Measurements from ENCODE around the gene PCSK7. TPM values are rescaled to one million over a fixed set of nuclear protein-coding genes. Genes with fewer than 3 reads are reported as not detected.

The PCSK7 gene
- total RNA-seq, 1 donor from 2014 or later, result 63.8 TPM

DNA sequence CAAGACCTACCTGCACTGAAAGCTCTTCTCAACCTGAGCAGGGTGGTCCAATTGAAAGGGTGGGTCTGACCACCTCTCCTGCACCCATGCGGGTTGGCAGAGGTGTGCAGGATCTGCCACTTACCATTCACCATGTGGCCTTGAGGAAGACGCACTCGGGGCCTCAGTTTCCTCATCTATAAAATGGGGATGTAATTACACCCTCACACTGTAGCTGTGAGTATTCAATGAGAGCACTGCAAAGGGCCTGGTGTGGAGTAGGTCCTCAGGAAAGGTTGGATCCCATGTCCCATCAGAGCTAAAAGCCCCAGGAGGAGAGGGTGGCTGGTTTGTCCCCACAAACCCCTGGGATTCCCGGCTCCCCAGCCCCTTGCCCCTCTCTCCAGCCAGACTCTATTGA is 33.3 kb downstream of the PCSK7 start:
- peak overlapping the region; percentile 78 for H3K27ac ChIP-seq
- H3K36me3 ChIP-seq, result peaks cover 0 to 5% of the 10 kb centered on the region in 2 donors
- no peak for DNase-seq (ENCODE audit: extremely low spot score in 2 of 2)
- H3K4me1 ChIP-seq, result peaks cover 21% of the 10 kb centered on the region
- no peak for TF ChIP-seq POLR2A (IDR thresholded peaks at IDR 0.05)
- H3K9me3 ChIP-seq, result no peaks in the 10 kb centered on the region
- intact Hi-C loops (cut with DNase I), result loop anchor here (2.0 kb wide), 1 partner anchor 20 kb away; no protein-coding TSS in a partner anchor
- H3K27me3 ChIP-seq, result no peaks in the 10 kb centered on the region
- peak overlapping the region; percentile 46 to 54 for H3K4me3 ChIP-seq

- Histone ChIP-seq H3K36me3 (peaks cover 0 to 10% of the 10 kb centered on the region in 2 donors), H3K4me1 (peaks cover 21% of the 10 kb centered on the region)
- no peak for DNase-seq (ENCODE audit: extremely low spot score in 2 of 2)
Observed at GRCh38 chr11:117197516-117198456, 34.1 kb downstream of the PCSK7 start.

DNA sequence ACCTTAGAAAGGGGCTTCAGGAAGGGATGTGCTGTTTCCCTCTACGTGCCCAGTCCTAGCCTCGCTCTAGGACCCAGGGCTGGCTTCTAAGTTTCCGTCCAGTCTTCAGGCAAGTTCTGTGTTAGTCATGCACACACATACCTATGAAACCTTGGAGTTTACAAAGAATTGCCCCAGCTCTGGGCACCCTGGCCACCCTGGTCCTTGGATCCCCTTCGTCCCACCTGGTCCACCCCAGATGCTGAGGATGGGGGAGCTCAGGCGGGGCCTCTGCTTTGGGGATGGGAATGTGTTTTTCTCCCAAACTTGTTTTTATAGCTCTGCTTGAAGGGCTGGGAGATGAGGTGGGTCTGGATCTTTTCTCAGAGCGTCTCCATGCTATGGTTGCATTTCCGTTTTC is 34.9 kb downstream of the PCSK7 start:
- Histone ChIP-seq H3K27me3 (no peaks in the 10 kb centered on the region), H3K4me3 (no peak overlapping the region), H3K36me3 (peaks cover under 1 to 17% of the 10 kb centered on the region in 2 donors), H3K27ac (peak overlapping the region; percentile 78), H3K4me1 (peaks cover 21% of the 10 kb centered on the region), H3K9me3 (no peaks in the 10 kb centered on the region)
- TF ChIP-seq POLR2AphosphoS5 (IDR thresholded peaks at IDR 0.05; ENCODE audit: insufficient read depth in 1 of 2, low read depth in 1 of 2), result no peak
- no peak for TF ChIP-seq CTCF (IDR thresholded peaks at IDR 0.05)
- TF ChIP-seq POLR2A (IDR thresholded peaks at IDR 0.05), result no peak
- intact Hi-C loops (cut with DNase I), result no loop called here
- DNase-seq (ENCODE audit: extremely low spot score in 2 of 2), result no peak

More at GRCh38 chr11:117197516-117198456, 34.1 kb downstream of the PCSK7 start:
- Histone ChIP-seq H3K27ac (peak overlapping the region; percentile 78), H3K27me3 (no peaks in the 10 kb centered on the region), H3K4me3 (peak overlapping the region; percentile 46 to 54), H3K9me3 (no peaks in the 10 kb centered on the region)
- TF ChIP-seq CTCF (IDR thresholded peaks at IDR 0.05) (peak in 1 of 3 experiments; percentile 26), POLR2AphosphoS5 (IDR thresholded peaks at IDR 0.05; ENCODE audit: insufficient read depth in 1 of 2, low read depth in 1 of 2) (peak in 1 of 2 donors; percentile 51), POLR2A (IDR thresholded peaks at IDR 0.05) (no peak)
- intact Hi-C loops (cut with DNase I), result loop anchor here (2.0 kb wide), 1 partner anchor 21 kb away; no protein-coding TSS in a partner anchor

- Histone ChIP-seq H3K27ac (no peak overlapping the region), H3K27me3 (no peaks in the 10 kb centered on the region), H3K4me1 (peaks cover 21% of the 10 kb centered on the region), H3K4me3 (no peak overlapping the region), H3K9me3 (no peaks in the 10 kb centered on the region), H3K36me3 (peaks cover 2 to 21% of the 10 kb centered on the region in 2 donors)
- TF ChIP-seq POLR2A (IDR thresholded peaks at IDR 0.05), result no peak
- TF ChIP-seq CTCF (IDR thresholded peaks at IDR 0.05), result no peak
- intact Hi-C loops (cut with DNase I), result no loop called here
- DNase-seq (ENCODE audit: extremely low spot score in 2 of 2), result no peak
Observed at GRCh38 chr11:117195761-117196160, 36.1 kb downstream of the PCSK7 start.

DNA sequence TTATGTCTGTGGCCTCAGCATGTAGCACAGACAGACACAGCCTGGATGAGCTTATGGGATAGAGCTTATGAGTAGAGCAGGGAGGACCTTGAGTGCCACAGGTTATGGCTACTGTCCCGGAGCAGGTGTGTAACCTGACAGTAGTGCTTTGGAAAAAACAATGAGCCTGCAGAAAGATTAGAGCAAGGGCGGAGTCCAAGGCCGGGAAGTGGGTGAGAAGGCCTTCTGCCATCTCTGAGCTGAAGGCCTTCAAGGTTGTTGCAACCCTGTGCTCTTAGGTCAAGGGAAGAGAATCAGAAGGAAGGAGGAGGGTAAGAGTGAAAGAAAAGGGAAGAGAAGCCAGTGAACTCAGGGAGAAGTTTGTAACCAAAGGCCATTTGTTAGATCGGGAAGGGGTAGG is 36.6 kb downstream of the PCSK7 start:
- intact Hi-C loops (cut with DNase I), result no loop called here
- no peak for DNase-seq (ENCODE audit: extremely low spot score in 2 of 2)
- H3K9me3 ChIP-seq, result no peaks in the 10 kb centered on the region
- no peak for TF ChIP-seq POLR2AphosphoS5 (IDR thresholded peaks at IDR 0.05; ENCODE audit: insufficient read depth in 1 of 2, low read depth in 1 of 2)
- no peak for TF ChIP-seq POLR2A (IDR thresholded peaks at IDR 0.05)
- TF ChIP-seq CTCF (IDR thresholded peaks at IDR 0.05), result no peak
- H3K27ac ChIP-seq, result no peak overlapping the region
- H3K4me3 ChIP-seq, result no peak overlapping the region
- H3K27me3 ChIP-seq, result no peaks in the 10 kb centered on the region
- H3K36me3 ChIP-seq, result peaks cover 2 to 26% of the 10 kb centered on the region in 2 donors
- H3K4me1 ChIP-seq, result peaks cover 21% of the 10 kb centered on the region
